Esophagus muscularis mucosa (tissue), 3 donors: ENCODE results near the gene CACYBP.

Source experiments
- EP300 ChIP-seq: sonication (generic); formaldehyde crosslinking; IDR thresholded peaks from one replicate; pipeline ENCODE4 v1.6.1; 2017; ENCODE audit warnings: antibody characterized with exemption
- TF ChIP-seq, protein P1 (sequence below), 3 experiments: fragments of 200-600 bp in 2 of 3; fragments of 450-650 bp in 1 of 3; sonication (generic) in 2 of 3; IDR thresholded peaks; one replicate each; pipeline ENCODE4 v1.5.1; 2017 to 2019; ENCODE audit warnings: antibody characterized with exemption in 3 of 3, mild to moderate bottlenecking in 2 of 3, moderate library complexity in 1 of 3

GRCh38 chr1:175015243-175015642 is 15.5 kb downstream of the CACYBP start:
- TF ChIP-seq EP300, result no peak
- TF ChIP-seq, protein P1, sequence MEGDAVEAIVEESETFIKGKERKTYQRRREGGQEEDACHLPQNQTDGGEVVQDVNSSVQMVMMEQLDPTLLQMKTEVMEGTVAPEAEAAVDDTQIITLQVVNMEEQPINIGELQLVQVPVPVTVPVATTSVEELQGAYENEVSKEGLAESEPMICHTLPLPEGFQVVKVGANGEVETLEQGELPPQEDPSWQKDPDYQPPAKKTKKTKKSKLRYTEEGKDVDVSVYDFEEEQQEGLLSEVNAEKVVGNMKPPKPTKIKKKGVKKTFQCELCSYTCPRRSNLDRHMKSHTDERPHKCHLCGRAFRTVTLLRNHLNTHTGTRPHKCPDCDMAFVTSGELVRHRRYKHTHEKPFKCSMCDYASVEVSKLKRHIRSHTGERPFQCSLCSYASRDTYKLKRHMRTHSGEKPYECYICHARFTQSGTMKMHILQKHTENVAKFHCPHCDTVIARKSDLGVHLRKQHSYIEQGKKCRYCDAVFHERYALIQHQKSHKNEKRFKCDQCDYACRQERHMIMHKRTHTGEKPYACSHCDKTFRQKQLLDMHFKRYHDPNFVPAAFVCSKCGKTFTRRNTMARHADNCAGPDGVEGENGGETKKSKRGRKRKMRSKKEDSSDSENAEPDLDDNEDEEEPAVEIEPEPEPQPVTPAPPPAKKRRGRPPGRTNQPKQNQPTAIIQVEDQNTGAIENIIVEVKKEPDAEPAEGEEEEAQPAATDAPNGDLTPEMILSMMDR (IDR thresholded peaks at IDR 0.05), result no peak
